Suprapubic skin (tissue), 3 donors: ENCODE measurements around the gene GRM7.

Source experiments
- CTCF ChIP-seq, 2 donors: fragments of 200-600 bp in 1 of 2; fragments of 450-650 bp in 1 of 2; sonication (generic) in 1 of 2; IDR thresholded peaks; one replicate each; pipeline ENCODE4 v1.5.1; 2016 to 2019; ENCODE audit warnings: antibody characterized with exemption in 2 of 2, mild to moderate bottlenecking in 1 of 2, moderate library complexity in 1 of 2
- POLR2A ChIP-seq, 2 donors: fragments of 450-650 bp; IDR thresholded peaks; one replicate each; pipeline ENCODE4 v1.6.1; 2017; ENCODE audit warnings: antibody characterized with exemption in 2 of 2, mild to moderate bottlenecking in 2 of 2, moderate library complexity in 2 of 2

DNA sequence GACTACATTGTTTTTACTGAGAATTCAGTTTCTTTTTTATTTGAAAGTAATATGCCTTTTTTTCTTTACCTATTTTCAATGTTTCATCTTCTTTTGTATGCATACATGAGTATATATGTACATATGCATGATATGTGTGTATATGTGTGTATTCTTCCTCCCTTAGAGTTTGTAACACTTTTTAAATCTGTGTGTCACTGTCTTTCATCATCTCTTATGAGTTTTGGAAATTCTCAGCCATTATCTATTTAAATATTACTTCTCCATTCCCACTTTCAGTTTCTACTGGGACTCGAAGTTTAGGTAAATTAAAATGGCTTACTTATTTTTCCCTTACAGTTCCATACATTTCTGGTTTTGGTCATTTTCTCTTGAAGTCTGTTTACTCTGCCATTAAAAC lies 754.1 kb downstream of the GRM7 start:
- no peak for TF ChIP-seq CTCF (IDR thresholded peaks at IDR 0.05)
- no peak for TF ChIP-seq POLR2A (IDR thresholded peaks at IDR 0.05)
